Measurements from ENCODE around the gene SLC8A1. TPM values are rescaled to one million over a fixed set of nuclear protein-coding genes. Genes with fewer than 3 reads are reported as not detected.

The SLC8A1 gene
- total and polyA plus RNA-seq, 2 donors (not counting 1 experiment from before 2014, with no cell fraction given): 17.4 to 109 TPM

DNA sequence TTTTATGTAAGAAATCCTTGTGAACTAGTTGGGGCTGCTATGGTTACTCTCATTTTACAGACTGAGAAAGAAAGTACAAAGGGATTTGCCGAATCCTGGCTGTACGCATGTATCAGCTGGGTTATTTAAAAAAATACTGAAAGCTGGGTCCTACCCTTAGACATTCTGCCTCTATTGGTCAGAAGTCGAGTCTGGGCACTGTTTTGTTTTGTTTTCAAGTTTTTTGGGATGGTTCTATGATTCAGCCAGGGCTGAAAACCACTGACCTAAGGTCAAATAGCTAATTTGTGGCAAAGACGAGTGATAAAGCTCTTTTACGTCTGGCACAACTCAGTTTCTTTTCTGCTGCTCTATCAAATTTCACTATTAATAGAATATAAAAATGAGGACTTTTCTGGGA is 5.9 kb upstream of the SLC8A1 start:
- Histone ChIP-seq H3K9ac (ENCODE audit: insufficient read depth, low read length) (no peak overlapping the region), H3K4me2 (ENCODE audit: extremely low read depth, insufficient read depth, low read length) (peak overlapping the region; percentile 36), H3K4me3 (replicated peaks in 1 of 4; ENCODE audit: control extremely low read depth in 1 of 4, insufficient read depth in 1 of 4, low read depth in 3 of 4, low read length in 4 of 4) (peak overlapping the region in 1 of 4 experiments; percentile 21), H3K27me3 (ENCODE audit: control insufficient read depth, insufficient read depth, low read length) (no peaks in the 10 kb centered on the region), H2AFZ (ENCODE audit: low read length) (no peak overlapping the region), H4K20me1 (ENCODE audit: control insufficient read depth, extremely low read depth, insufficient read depth, low read length) (no peaks in the 10 kb centered on the region), H3K27ac (ENCODE audit: insufficient read depth, low read length) (no peak overlapping the region), H3K79me2 (ENCODE audit: control insufficient read depth, insufficient read depth, low read length) (no peaks in the 10 kb centered on the region), H3K4me1 (ENCODE audit: control insufficient read depth, extremely low read depth, insufficient read depth, low read length) (peaks cover 2% of the 10 kb centered on the region), H3K9me3 (ENCODE audit: control insufficient read depth, insufficient read depth, low read depth, low read length) (no peaks in the 10 kb centered on the region), H3K36me3 (ENCODE audit: control insufficient read depth, insufficient read depth, low read length) (no peaks in the 10 kb centered on the region)
- TF ChIP-seq, protein P1, sequence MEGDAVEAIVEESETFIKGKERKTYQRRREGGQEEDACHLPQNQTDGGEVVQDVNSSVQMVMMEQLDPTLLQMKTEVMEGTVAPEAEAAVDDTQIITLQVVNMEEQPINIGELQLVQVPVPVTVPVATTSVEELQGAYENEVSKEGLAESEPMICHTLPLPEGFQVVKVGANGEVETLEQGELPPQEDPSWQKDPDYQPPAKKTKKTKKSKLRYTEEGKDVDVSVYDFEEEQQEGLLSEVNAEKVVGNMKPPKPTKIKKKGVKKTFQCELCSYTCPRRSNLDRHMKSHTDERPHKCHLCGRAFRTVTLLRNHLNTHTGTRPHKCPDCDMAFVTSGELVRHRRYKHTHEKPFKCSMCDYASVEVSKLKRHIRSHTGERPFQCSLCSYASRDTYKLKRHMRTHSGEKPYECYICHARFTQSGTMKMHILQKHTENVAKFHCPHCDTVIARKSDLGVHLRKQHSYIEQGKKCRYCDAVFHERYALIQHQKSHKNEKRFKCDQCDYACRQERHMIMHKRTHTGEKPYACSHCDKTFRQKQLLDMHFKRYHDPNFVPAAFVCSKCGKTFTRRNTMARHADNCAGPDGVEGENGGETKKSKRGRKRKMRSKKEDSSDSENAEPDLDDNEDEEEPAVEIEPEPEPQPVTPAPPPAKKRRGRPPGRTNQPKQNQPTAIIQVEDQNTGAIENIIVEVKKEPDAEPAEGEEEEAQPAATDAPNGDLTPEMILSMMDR (conservative IDR thresholded peaks at IDR 0.05 in 1 of 2, IDR thresholded peaks at IDR 0.05 in 1 of 2; ENCODE audit: low read depth in 1 of 2, low read length in 2 of 2): no peak
- no peak for TF ChIP-seq EZH2 (IDR thresholded peaks at IDR 0.05; ENCODE audit: low read length, missing control alignments)
- peak; percentile 41 to 72 for DNase-seq (ENCODE audit: low read depth in 2 of 2)

DNA sequence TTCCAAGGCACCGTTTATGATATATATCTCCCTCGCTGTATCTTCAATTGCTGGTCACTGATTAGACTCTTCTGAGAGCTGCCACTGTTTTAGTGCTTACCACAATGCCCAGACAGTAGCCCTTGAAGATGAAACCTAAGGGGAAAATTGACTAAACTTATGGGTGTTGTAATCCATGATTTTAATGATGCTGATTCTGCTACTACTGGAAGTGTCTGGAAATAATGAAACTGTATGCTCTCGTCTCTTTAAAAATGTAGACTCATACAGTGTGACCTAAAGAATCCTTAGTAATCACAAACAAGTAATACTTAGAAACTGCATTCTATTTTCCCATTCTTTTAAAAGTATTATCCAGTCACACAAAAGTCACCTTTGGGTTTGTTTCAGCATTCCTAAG is 5.5 kb upstream of the SLC8A1 start:
- Histone ChIP-seq H3K27ac (ENCODE audit: insufficient read depth, low read length) (no peak overlapping the region), H4K20me1 (ENCODE audit: control insufficient read depth, extremely low read depth, insufficient read depth, low read length) (no peaks in the 10 kb centered on the region), H3K4me2 (ENCODE audit: extremely low read depth, insufficient read depth, low read length) (no peak overlapping the region), H3K4me3 (replicated peaks in 1 of 4; ENCODE audit: control extremely low read depth in 1 of 4, insufficient read depth in 1 of 4, low read depth in 3 of 4, low read length in 4 of 4) (no peak overlapping the region), H3K79me2 (ENCODE audit: control insufficient read depth, insufficient read depth, low read length) (no peaks in the 10 kb centered on the region), H3K36me3 (ENCODE audit: control insufficient read depth, insufficient read depth, low read length) (no peaks in the 10 kb centered on the region), H3K9me3 (ENCODE audit: control insufficient read depth, insufficient read depth, low read depth, low read length) (no peaks in the 10 kb centered on the region), H3K27me3 (ENCODE audit: control insufficient read depth, insufficient read depth, low read length) (no peaks in the 10 kb centered on the region), H3K9ac (ENCODE audit: insufficient read depth, low read length) (no peak overlapping the region), H2AFZ (ENCODE audit: low read length) (no peak overlapping the region), H3K4me1 (ENCODE audit: control insufficient read depth, extremely low read depth, insufficient read depth, low read length) (peaks cover 2% of the 10 kb centered on the region)
- TF ChIP-seq, protein P1 (conservative IDR thresholded peaks at IDR 0.05 in 1 of 2, IDR thresholded peaks at IDR 0.05 in 1 of 2; ENCODE audit: low read depth in 1 of 2, low read length in 2 of 2): no peak
- no peak for TF ChIP-seq EZH2 (IDR thresholded peaks at IDR 0.05; ENCODE audit: low read length, missing control alignments)
- DNase-seq (ENCODE audit: low read depth in 2 of 2): no peak

DNA sequence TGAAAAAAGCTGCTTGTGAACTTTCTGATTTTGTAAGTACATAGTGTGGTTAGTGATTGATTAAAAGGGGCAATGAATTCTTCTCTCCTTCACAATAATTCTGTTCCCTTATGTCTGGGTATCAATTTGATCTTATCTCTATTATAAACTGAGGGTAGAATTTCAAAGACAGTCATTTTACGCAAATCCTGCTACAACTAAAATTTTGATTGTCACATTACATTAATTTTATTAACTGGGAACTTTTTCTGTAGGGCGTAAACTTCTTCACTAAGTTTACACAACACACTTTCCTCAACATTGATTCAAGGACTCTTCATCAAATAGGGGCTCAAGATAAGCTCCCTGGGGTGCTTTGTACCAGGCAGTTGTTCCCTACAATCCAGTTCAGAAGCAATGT is 5.0 kb upstream of the SLC8A1 start:
- H3K27ac ChIP-seq (ENCODE audit: insufficient read depth, low read length): no peak overlapping the region
- no peak overlapping the region for H2AFZ ChIP-seq (ENCODE audit: low read length)
- no peaks in the 10 kb centered on the region for H3K79me2 ChIP-seq (ENCODE audit: control insufficient read depth, insufficient read depth, low read length)
- H3K9me3 ChIP-seq (ENCODE audit: control insufficient read depth, insufficient read depth, low read depth, low read length): no peaks in the 10 kb centered on the region
- TF ChIP-seq, protein P1 (conservative IDR thresholded peaks at IDR 0.05 in 1 of 2, IDR thresholded peaks at IDR 0.05 in 1 of 2; ENCODE audit: low read depth in 1 of 2, low read length in 2 of 2): no peak
- no peak for TF ChIP-seq EZH2 (IDR thresholded peaks at IDR 0.05; ENCODE audit: low read length, missing control alignments)
- H3K4me3 ChIP-seq (replicated peaks in 1 of 4; ENCODE audit: control extremely low read depth in 1 of 4, insufficient read depth in 1 of 4, low read depth in 3 of 4, low read length in 4 of 4): no peak overlapping the region
- H4K20me1 ChIP-seq (ENCODE audit: control insufficient read depth, extremely low read depth, insufficient read depth, low read length): no peaks in the 10 kb centered on the region
- no peak for DNase-seq (ENCODE audit: low read depth in 2 of 2)
- no peaks in the 10 kb centered on the region for H3K36me3 ChIP-seq (ENCODE audit: control insufficient read depth, insufficient read depth, low read length)
- no peak overlapping the region for H3K4me2 ChIP-seq (ENCODE audit: extremely low read depth, insufficient read depth, low read length)
- peaks cover 2% of the 10 kb centered on the region for H3K4me1 ChIP-seq (ENCODE audit: control insufficient read depth, extremely low read depth, insufficient read depth, low read length)
- H3K9ac ChIP-seq (ENCODE audit: insufficient read depth, low read length): no peak overlapping the region
- no peaks in the 10 kb centered on the region for H3K27me3 ChIP-seq (ENCODE audit: control insufficient read depth, insufficient read depth, low read length)
